Measurements from ENCODE around the gene MYL5. TPM values are rescaled to one million over a fixed set of nuclear protein-coding genes. Genes with fewer than 3 reads are reported as not detected.

Gene MYL5
- total RNA-seq, 1 experiment from 2014 or later: 18.0 TPM

GRCh38 chr4:654871-655463 lies 19.4 kb upstream of the MYL5 start:
- no peak overlapping the region for H4K8ac ChIP-seq (replicated peaks; ENCODE audit: insufficient read length, low read depth, low read length)
- H3K9ac ChIP-seq (ENCODE audit: extremely low read depth, insufficient read length, low read length): no peak overlapping the region
- no peak overlapping the region for H3K23ac ChIP-seq (ENCODE audit: insufficient read length, low read depth, low read length)
- no peak overlapping the region for H3K4me2 ChIP-seq (ENCODE audit: insufficient read depth, insufficient read length, low read length)
- no peak overlapping the region for H4K5ac ChIP-seq (ENCODE audit: insufficient read length, low read depth, low read length)
- Mint-ChIP-seq H3K27ac (no peak overlapping the region), H3K4me3 (no peak overlapping the region), H3K9me3 (no peaks in the 10 kb centered on the region; a peak in 1 of 5 replicates), H3K27me3 (ENCODE audit: low read depth) (no peaks in the 10 kb centered on the region; the same call in none of the 2 replicates), H3K36me3 (ENCODE audit: insufficient read depth in 1 of 3, low read depth in 3 of 3) (no peaks in the 10 kb centered on the region; a peak in 1 of 7 replicates), H3K4me1 (peaks cover 0 to 6% of the 10 kb centered on the region in 2 experiments; a peak in 2 of 4 replicates)
- no peak overlapping the region for H3T11ph ChIP-seq (ENCODE audit: low read length)
- TF ChIP-seq, protein P1, sequence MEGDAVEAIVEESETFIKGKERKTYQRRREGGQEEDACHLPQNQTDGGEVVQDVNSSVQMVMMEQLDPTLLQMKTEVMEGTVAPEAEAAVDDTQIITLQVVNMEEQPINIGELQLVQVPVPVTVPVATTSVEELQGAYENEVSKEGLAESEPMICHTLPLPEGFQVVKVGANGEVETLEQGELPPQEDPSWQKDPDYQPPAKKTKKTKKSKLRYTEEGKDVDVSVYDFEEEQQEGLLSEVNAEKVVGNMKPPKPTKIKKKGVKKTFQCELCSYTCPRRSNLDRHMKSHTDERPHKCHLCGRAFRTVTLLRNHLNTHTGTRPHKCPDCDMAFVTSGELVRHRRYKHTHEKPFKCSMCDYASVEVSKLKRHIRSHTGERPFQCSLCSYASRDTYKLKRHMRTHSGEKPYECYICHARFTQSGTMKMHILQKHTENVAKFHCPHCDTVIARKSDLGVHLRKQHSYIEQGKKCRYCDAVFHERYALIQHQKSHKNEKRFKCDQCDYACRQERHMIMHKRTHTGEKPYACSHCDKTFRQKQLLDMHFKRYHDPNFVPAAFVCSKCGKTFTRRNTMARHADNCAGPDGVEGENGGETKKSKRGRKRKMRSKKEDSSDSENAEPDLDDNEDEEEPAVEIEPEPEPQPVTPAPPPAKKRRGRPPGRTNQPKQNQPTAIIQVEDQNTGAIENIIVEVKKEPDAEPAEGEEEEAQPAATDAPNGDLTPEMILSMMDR (conservative IDR thresholded peaks at IDR 0.05): no peak
- no peak overlapping the region for H4K91ac ChIP-seq (ENCODE audit: insufficient read length, low read depth, low read length)
- no peaks in the 10 kb centered on the region for H3K27me3 ChIP-seq (ENCODE audit: insufficient read depth, low read length)
- no peaks in the 10 kb centered on the region for H4K20me1 ChIP-seq (ENCODE audit: control insufficient read depth, insufficient read depth, insufficient read length)
- no peak overlapping the region for H3K27ac ChIP-seq (ENCODE audit: insufficient read length, low read depth, low read length)
- no peak overlapping the region for H2BK12ac ChIP-seq (ENCODE audit: insufficient read length, low read depth, low read length)
- H3K56ac ChIP-seq (ENCODE audit: insufficient read length, low read depth, low read length): no peak overlapping the region
- no peak overlapping the region for H2BK5ac ChIP-seq (ENCODE audit: insufficient read length, low read length)
- H3K4me1 ChIP-seq (ENCODE audit: insufficient read depth, low read length): no peaks in the 10 kb centered on the region
- WGBS (ENCODE audit: extremely low coverage, insufficient read length, low lambda C conversion rate): no CpG with 5 or more reads among the region's 17 CpGs
- no peak overlapping the region for H2AFZ ChIP-seq (ENCODE audit: low read length)
- H3K23me2 ChIP-seq (ENCODE audit: insufficient read length, low read depth, low read length, poor library complexity, severe bottlenecking): no peaks in the 10 kb centered on the region
- DNase-seq: no peak
- H2AK5ac ChIP-seq (ENCODE audit: insufficient read length, low read length): no peak overlapping the region
- no peak overlapping the region for H2BK120ac ChIP-seq (ENCODE audit: low read depth, low read length, poor library complexity, severe bottlenecking)
- no peak overlapping the region for H3K4ac ChIP-seq (ENCODE audit: low read depth, low read length)
- no peaks in the 10 kb centered on the region for H3K79me1 ChIP-seq (ENCODE audit: insufficient read depth, low read depth, low read length, poor library complexity, severe bottlenecking)
- H2BK15ac ChIP-seq (ENCODE audit: low read depth, low read length): no peak overlapping the region
- no peaks in the 10 kb centered on the region for H3K9me3 ChIP-seq (ENCODE audit: control insufficient read depth, low read depth, low read length)
- H3K18ac ChIP-seq (ENCODE audit: insufficient read length, low read depth, low read length): no peak overlapping the region
- no peak overlapping the region for H3K14ac ChIP-seq (ENCODE audit: insufficient read depth, low read length)
- no peaks in the 10 kb centered on the region for H3K79me2 ChIP-seq (ENCODE audit: insufficient read depth, low read length)
- H2BK20ac ChIP-seq (ENCODE audit: low read depth, low read length, poor library complexity, severe bottlenecking): no peak overlapping the region

Data from H9 (cell line).